A673 (cell line): ENCODE results near the gene NUCB1. TPM values are rescaled to one million over a fixed set of nuclear protein-coding genes. Genes with fewer than 3 reads are reported as not detected.

Experiments used
- BruUV-seq: library from RNA; stranded (reverse); fragments of 400-500 nt; replicated peaks from 2 replicates; lab custom pipeline; 2021; lab: Mats Ljungman, UMichigan
- CTCF ChIA-PET: fragments of 300-600 bp; sonication (Branson Sonifier 250); formaldehyde crosslinking; loops from one replicate; lab custom pipeline; 2022; ENCODE audit warnings: antibody characterized with exemption; lab: Charles Lee
- POLR2A ChIA-PET: fragments of 300-600 bp; sonication (Branson Sonifier 250); formaldehyde crosslinking; loops from one replicate; lab custom pipeline; 2022; ENCODE audit warnings: antibody characterized with exemption; ENCODE audit not compliant: low non-redundant PET; lab: Charles Lee
- DNase-seq: peaks from one replicate; pipeline ENCODE4 v3.0.0-alpha.2; 2015; ENCODE audit warnings: low spot score
- H3K27ac ChIP-seq: fragments of 200-600 bp; sonication (generic); 2 replicates; pipeline ENCODE4 v1.5.1; 2016; ENCODE audit warnings: mixed run types, low read depth, mild to moderate bottlenecking, mixed read lengths, antibody characterized with exemption, low read length; ENCODE audit not compliant: poor library complexity, severe bottlenecking
- H3K27me3 ChIP-seq: fragments of 200-600 bp; sonication (generic); replicated peaks from 2 replicates; pipeline ENCODE4 v1.6.1; 2017; ENCODE audit warnings: mixed run types, low read depth, mild to moderate bottlenecking, mixed read lengths, antibody characterized with exemption, low read length; ENCODE audit not compliant: insufficient read depth, poor library complexity
- H3K36me3 ChIP-seq: fragments of 200-600 bp; sonication (generic); 2 replicates; pipeline ENCODE4 v1.6.1; 2016; ENCODE audit warnings: mixed run types, mild to moderate bottlenecking, mixed read lengths, antibody characterized with exemption, low read length; ENCODE audit not compliant: insufficient read depth, poor library complexity, severe bottlenecking
- H3K4me1 ChIP-seq: fragments of 200-600 bp; sonication (generic); 2 replicates; pipeline ENCODE4 v1.6.1; 2017; ENCODE audit warnings: mixed run types, mild to moderate bottlenecking, mixed read lengths, antibody characterized with exemption, low read length; ENCODE audit not compliant: insufficient read depth, poor library complexity, severe bottlenecking
- H3K4me3 ChIP-seq: fragments of 200-600 bp; sonication (generic); 2 replicates; pipeline ENCODE4 v1.5.1; 2016; ENCODE audit warnings: low read depth, mixed run types, mild to moderate bottlenecking, mixed read lengths, low read length; ENCODE audit not compliant: poor library complexity, severe bottlenecking
- H3K9me3 ChIP-seq: fragments of 200-600 bp; sonication (generic); 2 replicates; pipeline ENCODE4 v1.6.1; 2016; ENCODE audit warnings: mixed run types, low read depth, mild to moderate bottlenecking, mixed read lengths, antibody characterized with exemption, low read length; ENCODE audit not compliant: poor library complexity, severe bottlenecking
- CTCF ChIP-seq: fragments of 300-800, 200-600 bp; sonication (generic); conservative IDR thresholded peaks from 2 replicates; pipeline ENCODE4 v1.5.1; 2017; ENCODE audit warnings: low read depth, mild to moderate bottlenecking, antibody characterized with exemption, low read length, moderate library complexity, mixed read lengths
- EZH2 ChIP-seq: fragments of 200-600 bp; sonication (generic); IDR thresholded peaks from 2 replicates; pipeline ENCODE4 v1.6.1; 2017; ENCODE audit warnings: borderline replicate concordance, low read depth, mild to moderate bottlenecking, mixed read lengths, antibody characterized with exemption, low read length; ENCODE audit not compliant: poor library complexity, severe bottlenecking
- intact Hi-C: fragments of 100-400 bp; cut with micrococcal nuclease; formaldehyde crosslinking; loops from one replicate; pipeline ENCODE4 v1.10.0; 2022; ENCODE audit not compliant: unreplicated experiment
- total RNA-seq: library from RNA; stranded (reverse); gene quantifications from 2 replicates; pipeline ENCODE4 v1.2.3, GENCODE V29; 2021

NUCB1 gene
- total RNA-seq, 1 experiment from 2014 or later, result 86.7 TPM

GRCh38 chr19:48962029-48962848 is 62.1 kb downstream of the NUCB1 start:
- Histone ChIP-seq H3K4me1 (peaks cover 30% of the 10 kb centered on the region), H3K27ac (peak overlapping the region; percentile 63), H3K4me3 (no peak overlapping the region), H3K9me3 (no peaks in the 10 kb centered on the region), H3K36me3 (peaks cover 12% of the 10 kb centered on the region), H3K27me3 (no peaks in the 10 kb centered on the region)
- intact Hi-C loops, result loop anchor here (10.0 kb wide), 2 partner anchors 87 to 317 kb away; partner anchors contain the start of genes CA11 and PPP1R15A
- ChIA-PET CTCF (interaction anchor here (0.6 kb wide), 1 partner anchor 31 kb away, joined by 10 read pairs; the partner anchor contains the start of gene RUVBL2), POLR2A (no interaction called here)
- no TSS peak for BruUV-seq
- no peak for TF ChIP-seq CTCF
- DNase-seq, result no peak

- H3K27ac ChIP-seq, result peak overlapping the region; percentile 95
- POLR2A ChIA-PET, result no interaction called here
- intact Hi-C loops, result loop anchor here (10.0 kb wide), 2 partner anchors 88 to 318 kb away; partner anchors contain the start of genes CA11 and PPP1R15A
- no peaks in the 10 kb centered on the region for H3K27me3 ChIP-seq
- no peak for DNase-seq
- no TSS peak for BruUV-seq
- TF ChIP-seq CTCF (no peak), EZH2 (no peak)
- H3K4me3 ChIP-seq, result no peak overlapping the region
- peaks cover 31% of the 10 kb centered on the region for H3K4me1 ChIP-seq
- H3K36me3 ChIP-seq, result peaks cover 12% of the 10 kb centered on the region
- H3K9me3 ChIP-seq, result no peaks in the 10 kb centered on the region
- CTCF ChIA-PET, result no interaction called here
These were observed 62.7 kb downstream of the NUCB1 start for GRCh38 chr19:48962849-48963165.

- Histone ChIP-seq H3K4me3 (no peak overlapping the region), H3K36me3 (peaks cover 12% of the 10 kb centered on the region), H3K4me1 (peaks cover 31% of the 10 kb centered on the region), H3K27me3 (no peaks in the 10 kb centered on the region), H3K9me3 (no peaks in the 10 kb centered on the region), H3K27ac (peak overlapping the region; percentile 95)
- TF ChIP-seq CTCF, result no peak
- TF ChIP-seq EZH2, result no peak
- intact Hi-C loops, result loop anchor here (10.0 kb wide), 2 partner anchors 89 to 319 kb away; partner anchors contain the start of genes CA11 and PPP1R15A
- DNase-seq, result peak; percentile 69
- ChIA-PET CTCF (no interaction called here), POLR2A (interaction anchor here (0.6 kb wide), 1 partner anchor 9 kb away, joined by 3 read pairs; the partner anchor contains the start of gene BAX)
- no TSS peak for BruUV-seq
These were observed 63.5 kb downstream of the NUCB1 start for GRCh38 chr19:48963371-48964204.
